HCT116 (cell line): ENCODE results near the gene KRT15. TPM values are rescaled to one million over a fixed set of nuclear protein-coding genes. Genes with fewer than 3 reads are reported as not detected.

ENCODE experiments used
- ATAC-seq: fragments of 200-7000 bp; cut with Tn5 transposase; 2 replicates; pipeline ENCODE4 v1.9.1; 2020; ENCODE audit warnings: mild to moderate bottlenecking, moderate library complexity
- BruUV-seq: library from RNA; stranded (reverse); fragments of 400-500 nt; replicated peaks from 2 replicates; lab custom pipeline; 2021; lab: Mats Ljungman, UMichigan
- CTCF ChIA-PET: fragments of 300-600 bp; sonication (Branson Sonifier 250); formaldehyde crosslinking; loops from one replicate; lab custom pipeline; 2021; ENCODE audit warnings: antibody characterized with exemption; lab: Charles Lee
- POLR2A ChIA-PET: fragments of 300-600, 350-600 bp; sonication (Branson Sonifier 250); formaldehyde crosslinking; loops from one replicate; lab custom pipeline; 2021; ENCODE audit warnings: antibody characterized with exemption; lab: Charles Lee
- RAD21 ChIA-PET, 2 experiments: fragments of 300-600 bp; sonication (Branson Sonifier 250); formaldehyde crosslinking; loops; one replicate each; lab custom pipeline; 2023; ENCODE audit warnings: low total read pairs in 2 of 2; ENCODE audit not compliant: uncharacterized antibody in 2 of 2, unreplicated experiment in 2 of 2, low non-redundant PET in 1 of 2; lab: Charles Lee
- DNase-seq: peaks from one replicate; pipeline ENCODE4 v3.0.0-alpha.2; 2010; ENCODE audit warnings: low read depth, low spot score
- H2AFZ ChIP-seq: fragments of 200-600 bp; shearing (Covaris generic), sonication (generic); 2 replicates; pipeline ENCODE4 v1.6.1; 2017; ENCODE audit warnings: low read depth, mixed run types, mixed read lengths, antibody characterized with exemption, low read length; ENCODE audit not compliant: poor library complexity, severe bottlenecking
- H3K27ac ChIP-seq: 2 replicates; pipeline ENCODE4 v1.5.1; 2012; ENCODE audit warnings: low read depth, low read length
- H3K27me3 ChIP-seq: fragments of 200-600 bp; sonication (generic); 2 replicates; pipeline ENCODE4 v1.6.1; 2016; ENCODE audit warnings: mixed run types, low read length, mixed read lengths; ENCODE audit not compliant: insufficient read depth
- H3K36me3 ChIP-seq, 2 experiments: fragments of 200-500 bp in 1 of 2; fragments of 200-600 bp in 1 of 2; sonication (Bioruptor generic) in 1 of 2; sonication (generic) in 1 of 2; 2 replicates each; pipeline versions ENCODE4 v1.5.1 to v1.6.1; 2014 to 2016; ENCODE audit warnings: low read length in 2 of 2, inconsistent platforms in 1 of 2, mixed read lengths in 1 of 2, mixed run types in 1 of 2; ENCODE audit not compliant: insufficient read depth in 2 of 2, control insufficient read depth in 1 of 2
- H3K4me1 ChIP-seq, 2 experiments: fragments of 200-600 bp in 1 of 2; sonication (generic) in 1 of 2; 2 replicates each; pipeline versions ENCODE4 v1.5.1 to v1.6.1; 2012 to 2017; ENCODE audit warnings: low read length in 2 of 2, inconsistent platforms in 1 of 2, mild to moderate bottlenecking in 1 of 2, mixed read lengths in 1 of 2, mixed run types in 1 of 2, moderate library complexity in 1 of 2; ENCODE audit not compliant: insufficient read depth in 2 of 2, control insufficient read depth in 1 of 2
- H3K4me2 ChIP-seq: fragments of 200-600 bp; sonication (generic); 2 replicates; pipeline ENCODE4 v1.6.1; 2017; ENCODE audit warnings: mixed run types, low read length, mixed read lengths
- H3K4me3 ChIP-seq, 2 experiments: fragments of 200-600 bp in 1 of 2; sonication (generic) in 1 of 2; replicated peaks in 1 of 2; 2 replicates each; pipeline ENCODE4 v1.5.1; 2011 to 2016; ENCODE audit warnings: low read length in 2 of 2, control low read depth in 1 of 2, low read depth in 1 of 2, mild to moderate bottlenecking in 1 of 2, mixed read lengths in 1 of 2, mixed run types in 1 of 2
- H3K79me2 ChIP-seq: fragments of 200-600 bp; sonication (generic); 2 replicates; pipeline ENCODE4 v1.6.1; 2017; ENCODE audit warnings: mild to moderate bottlenecking, mixed run types, low read length, moderate library complexity, mixed read lengths; ENCODE audit not compliant: insufficient read depth
- H3K9ac ChIP-seq: fragments of 200-600 bp; sonication (generic); 2 replicates; pipeline ENCODE4 v1.6.1; 2016; ENCODE audit warnings: low read length, mixed read lengths
- H3K9me2 ChIP-seq: fragments of 200-600 bp; sonication (generic), shearing (Covaris generic); 2 replicates; pipeline ENCODE4 v1.6.1; 2017; ENCODE audit warnings: mixed run types, mild to moderate bottlenecking, moderate library complexity; ENCODE audit not compliant: insufficient read depth
- H3K9me3 ChIP-seq, 2 experiments: fragments of 200-500 bp in 1 of 2; fragments of 200-600 bp in 1 of 2; sonication (Bioruptor generic) in 1 of 2; sonication (generic) in 1 of 2; 2 replicates each; pipeline ENCODE4 v1.6.1; 2014 to 2017; ENCODE audit warnings: low read length in 2 of 2, mixed read lengths in 2 of 2, inconsistent platforms in 1 of 2, low read depth in 1 of 2, mild to moderate bottlenecking in 1 of 2, mixed run types in 1 of 2, moderate library complexity in 1 of 2; ENCODE audit not compliant: control insufficient read depth in 1 of 2, insufficient read depth in 1 of 2
- H4K20me1 ChIP-seq: fragments of 200-600 bp; sonication (generic), shearing (Covaris generic); 2 replicates; pipeline ENCODE4 v1.6.1; 2017; ENCODE audit warnings: mixed run types, mild to moderate bottlenecking, moderate library complexity; ENCODE audit not compliant: insufficient read depth
- CEBPB ChIP-seq: IDR thresholded peaks from 2 replicates; pipeline ENCODE4 v1.6.1; 2012; ENCODE audit warnings: low read depth
- EGR1 ChIP-seq: IDR thresholded peaks from 2 replicates; pipeline ENCODE4 v1.6.1; 2012; ENCODE audit warnings: low read depth
- ELF1 ChIP-seq: IDR thresholded peaks from 2 replicates; pipeline ENCODE4 v1.6.1; 2012; ENCODE audit warnings: low read depth, borderline replicate concordance
- MAX ChIP-seq: IDR thresholded peaks from 2 replicates; pipeline ENCODE4 v1.6.1; 2012
- POLR2A ChIP-seq: IDR thresholded peaks from 2 replicates; pipeline ENCODE4 v1.7.0; 2011; ENCODE audit warnings: borderline replicate concordance; ENCODE audit not compliant: insufficient read depth, insufficient read length; ENCODE audit errors: extremely low read depth
- POLR2AphosphoS5 ChIP-seq: IDR thresholded peaks from 2 replicates; pipeline ENCODE4 v1.6.1; 2011; ENCODE audit warnings: mild to moderate bottlenecking, low read depth, low read length, moderate library complexity
- RAD21 ChIP-seq: IDR thresholded peaks from 2 replicates; pipeline ENCODE4 v1.6.1; 2012; ENCODE audit warnings: low read depth, mild to moderate bottlenecking
- SRF ChIP-seq: IDR thresholded peaks from 2 replicates; pipeline ENCODE4 v1.6.1; 2012; ENCODE audit warnings: low read depth
- TCF7L2 ChIP-seq: IDR thresholded peaks from 2 replicates; pipeline ENCODE4 v1.7.0; 2011; ENCODE audit warnings: borderline replicate concordance, inconsistent platforms; ENCODE audit not compliant: insufficient read depth, insufficient read length; ENCODE audit errors: extremely low read depth
- YY1 ChIP-seq: IDR thresholded peaks from 2 replicates; pipeline ENCODE4 v1.6.1; 2011; ENCODE audit warnings: low read length, low read depth, moderate library complexity, mild to moderate bottlenecking; ENCODE audit not compliant: insufficient replicate concordance; ENCODE audit errors: extremely low read depth
- ZFX ChIP-seq: fragments of 450-650 bp; IDR thresholded peaks from 2 replicates; pipeline ENCODE4 v1.6.1; 2017
- ZNF274 ChIP-seq: fragments of 200-500 bp; sonication (Bioruptor generic); IDR thresholded peaks from 2 replicates; pipeline ENCODE4 v1.6.1; 2014; ENCODE audit warnings: mild to moderate bottlenecking, low read depth, low read length, inconsistent platforms
- intact Hi-C: fragments of 100-400 bp; cut with micrococcal nuclease; formaldehyde crosslinking; loops from 2 replicates; pipeline ENCODE4 v1.10.0; 2022
- total RNA-seq: library from RNA; stranded (reverse); gene quantifications from one replicate; pipeline ENCODE4 v1.2.1, GENCODE V29; 2021; ENCODE audit not compliant: unreplicated experiment
- TF ChIP-seq, protein P1 (sequence below): IDR thresholded peaks from 2 replicates; pipeline ENCODE4 v1.6.1; 2012; ENCODE audit warnings: low read depth

KRT15 gene
- total RNA-seq, 1 experiment from 2014 or later, result 37.1 TPM

DNA sequence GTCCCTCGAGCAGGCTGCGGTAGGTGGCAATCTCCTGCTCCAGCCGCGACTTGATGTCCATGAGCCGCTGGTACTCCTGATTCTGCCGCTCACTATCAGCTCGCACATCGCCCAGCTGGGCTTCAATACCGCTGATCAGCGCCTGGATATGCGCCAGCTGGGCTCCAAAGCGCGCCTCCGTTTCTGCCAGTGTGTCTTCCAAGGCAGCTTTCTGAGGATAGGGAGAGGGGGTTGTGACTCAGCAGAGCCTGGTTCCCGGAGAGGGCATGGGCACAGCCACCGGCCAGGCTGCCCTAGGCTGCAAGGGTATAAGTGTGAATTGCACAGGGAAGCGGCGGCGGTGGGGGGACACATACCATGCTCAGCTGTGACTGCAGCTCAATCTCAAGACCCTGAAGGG lies 5.1 kb upstream of the KRT15 start:
- Histone ChIP-seq H3K9me3 (no peaks in the 10 kb centered on the region), H3K4me3 (peak overlapping the region; percentile 5 to 10; a peak in 2 of 4 replicates), H3K79me2 (peaks cover 36% of the 10 kb centered on the region), H3K9ac (peak overlapping the region; percentile 99), H3K36me3 (peaks cover 3 to 24% of the 10 kb centered on the region in 2 experiments; a peak in 3 of 4 replicates), H3K4me1 (peaks cover 74 to 89% of the 10 kb centered on the region in 2 experiments), H3K27me3 (no peaks in the 10 kb centered on the region), H4K20me1 (no peaks in the 10 kb centered on the region; the same call in 1 of the 2 replicates), H3K4me2 (peak overlapping the region; percentile 78), H2AFZ (no peak overlapping the region), H3K27ac (peak overlapping the region; percentile 99), H3K9me2 (no peaks in the 10 kb centered on the region)
- ChIA-PET POLR2A (interaction anchor here (12.9 kb wide), 1 partner anchor 25 kb away, joined by 148 read pairs; no protein-coding TSS in a partner anchor), RAD21 (interaction anchor here (0.9 to 1.4 kb wide), 3 partner anchors 24 to 25 kb away, joined by 4 to 6 read pairs (median 5); no protein-coding TSS in a partner anchor), CTCF (interaction anchor here (8.9 kb wide), 1 partner anchor 26 kb away, joined by 77 read pairs; no protein-coding TSS in a partner anchor)
- no peak for ATAC-seq
- peak; percentile 52 for DNase-seq
- TF ChIP-seq POLR2AphosphoS5 (peak; percentile 26; the same call in 1 of the 2 replicates), EGR1 (no peak)
- BruUV-seq, result TSS peak; percentile 24
- intact Hi-C loops, result no loop called here

- H3K9ac ChIP-seq, result peak overlapping the region; percentile 99
- no TSS peak for BruUV-seq
- ChIA-PET POLR2A (interaction anchor here (2.0 to 12.9 kb wide), 3 partner anchors 26 to 165 kb away, joined by 10 to 148 read pairs (median 20); partner anchors contain the start of gene EIF1), RAD21 (interaction anchor here (0.9 to 1.4 kb wide), 3 partner anchors 24 to 26 kb away, joined by 4 to 6 read pairs (median 5); no protein-coding TSS in a partner anchor), CTCF (interaction anchor here (2.9 to 8.9 kb wide), 2 partner anchors 26 to 140 kb away, joined by 9 to 77 read pairs; no protein-coding TSS in a partner anchor)
- H3K4me2 ChIP-seq, result peak overlapping the region; percentile 78
- H2AFZ ChIP-seq, result no peak overlapping the region
- H4K20me1 ChIP-seq, result no peaks in the 10 kb centered on the region; the same call in 1 of the 2 replicates
- peak overlapping the region in 1 of 2 experiments; percentile 5; a peak in 2 of 4 replicates for H3K4me3 ChIP-seq
- no peaks in the 10 kb centered on the region for H3K27me3 ChIP-seq
- no peak for DNase-seq
- no peak for ATAC-seq
- peaks cover 74 to 89% of the 10 kb centered on the region in 2 experiments for H3K4me1 ChIP-seq
- peak overlapping the region; percentile 99 for H3K27ac ChIP-seq
- peaks cover 30% of the 10 kb centered on the region for H3K79me2 ChIP-seq
- intact Hi-C loops, result no loop called here
- peaks cover 3 to 24% of the 10 kb centered on the region in 2 experiments; a peak in 3 of 4 replicates for H3K36me3 ChIP-seq
- no peaks in the 10 kb centered on the region for H3K9me3 ChIP-seq
- no peaks in the 10 kb centered on the region for H3K9me2 ChIP-seq
- TF ChIP-seq MAX (no peak), RAD21 (no peak), POLR2A (no peak), YY1 (no peak), TCF7L2 (no peak), ELF1 (no peak), CEBPB (no peak), ZFX (no peak), SRF (no peak), ZNF274 (no peak)
- TF ChIP-seq, protein P1, sequence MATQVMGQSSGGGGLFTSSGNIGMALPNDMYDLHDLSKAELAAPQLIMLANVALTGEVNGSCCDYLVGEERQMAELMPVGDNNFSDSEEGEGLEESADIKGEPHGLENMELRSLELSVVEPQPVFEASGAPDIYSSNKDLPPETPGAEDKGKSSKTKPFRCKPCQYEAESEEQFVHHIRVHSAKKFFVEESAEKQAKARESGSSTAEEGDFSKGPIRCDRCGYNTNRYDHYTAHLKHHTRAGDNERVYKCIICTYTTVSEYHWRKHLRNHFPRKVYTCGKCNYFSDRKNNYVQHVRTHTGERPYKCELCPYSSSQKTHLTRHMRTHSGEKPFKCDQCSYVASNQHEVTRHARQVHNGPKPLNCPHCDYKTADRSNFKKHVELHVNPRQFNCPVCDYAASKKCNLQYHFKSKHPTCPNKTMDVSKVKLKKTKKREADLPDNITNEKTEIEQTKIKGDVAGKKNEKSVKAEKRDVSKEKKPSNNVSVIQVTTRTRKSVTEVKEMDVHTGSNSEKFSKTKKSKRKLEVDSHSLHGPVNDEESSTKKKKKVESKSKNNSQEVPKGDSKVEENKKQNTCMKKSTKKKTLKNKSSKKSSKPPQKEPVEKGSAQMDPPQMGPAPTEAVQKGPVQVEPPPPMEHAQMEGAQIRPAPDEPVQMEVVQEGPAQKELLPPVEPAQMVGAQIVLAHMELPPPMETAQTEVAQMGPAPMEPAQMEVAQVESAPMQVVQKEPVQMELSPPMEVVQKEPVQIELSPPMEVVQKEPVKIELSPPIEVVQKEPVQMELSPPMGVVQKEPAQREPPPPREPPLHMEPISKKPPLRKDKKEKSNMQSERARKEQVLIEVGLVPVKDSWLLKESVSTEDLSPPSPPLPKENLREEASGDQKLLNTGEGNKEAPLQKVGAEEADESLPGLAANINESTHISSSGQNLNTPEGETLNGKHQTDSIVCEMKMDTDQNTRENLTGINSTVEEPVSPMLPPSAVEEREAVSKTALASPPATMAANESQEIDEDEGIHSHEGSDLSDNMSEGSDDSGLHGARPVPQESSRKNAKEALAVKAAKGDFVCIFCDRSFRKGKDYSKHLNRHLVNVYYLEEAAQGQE, result no peak
Observed at GRCh38 chr17:41523225-41523593, 4.5 kb upstream of the KRT15 start.
